ENCODE results near the gene ZNF396. TPM values are rescaled to one million over a fixed set of nuclear protein-coding genes. Genes with fewer than 3 reads are reported as not detected.

The ZNF396 gene
- total and polyA plus RNA-seq, 7 donors = 0.30 to 0.79 (median 0.69) TPM

GRCh38 chr18:35418610-35419009 lies 41.5 kb upstream of the ZNF396 start:
- DNase-seq (no peak), ATAC-seq (no peak)
- Histone ChIP-seq H3K27ac (no peak overlapping the region), H3K27me3 (ENCODE audit: insufficient read depth in 3 of 3, low read length in 2 of 3) (no peaks in the 10 kb centered on the region), H3K36me3 (ENCODE audit: insufficient read depth in 1 of 2, low read depth in 1 of 2) (no peaks in the 10 kb centered on the region), H3K4me3 (no peak overlapping the region), H3K4me1 (no peaks in the 10 kb centered on the region), H3K9me3 (peaks cover 12% of the 10 kb centered on the region)
- WGBS, 3 donors = 73 to 80% (median 76%) methylated on average over 4 of the region's 4 CpGs
- no peak for TF ChIP-seq CTCF (IDR thresholded peaks at IDR 0.05)
- intact Hi-C loops (cut with DNase I) = no loop called here

GRCh38 chr18:35417223-35417622 lies 40.1 kb upstream of the ZNF396 start:
- H3K27me3 ChIP-seq (ENCODE audit: insufficient read depth in 3 of 3, low read length in 2 of 3) = no peaks in the 10 kb centered on the region
- 60 to 74% (median 62%) methylated on average over 1 of the region's 1 CpG for WGBS, 3 donors

GRCh38 chr18:35415511-35416073 lies 38.5 kb upstream of the ZNF396 start:
- Histone ChIP-seq H3K4me1 (no peaks in the 10 kb centered on the region), H3K36me3 (ENCODE audit: insufficient read depth in 1 of 2, low read depth in 1 of 2) (no peaks in the 10 kb centered on the region), H3K27ac (no peak overlapping the region), H3K4me3 (no peak overlapping the region), H3K9me3 (peaks cover 12% of the 10 kb centered on the region), H3K27me3 (ENCODE audit: insufficient read depth in 3 of 3, low read length in 2 of 3) (no peaks in the 10 kb centered on the region)
- DNase-seq = no peak
- 62 to 67% (median 63%) methylated on average over 5 of the region's 5 CpGs for WGBS, 3 donors
- ATAC-seq = no peak
- intact Hi-C loops (cut with DNase I) = no loop called here
- no peak for TF ChIP-seq CTCF (IDR thresholded peaks at IDR 0.05)

More at GRCh38 chr18:35417223-35417622, 40.1 kb upstream of the ZNF396 start:
- Histone ChIP-seq H3K27ac (no peak overlapping the region), H3K4me3 (no peak overlapping the region), H3K36me3 (ENCODE audit: insufficient read depth in 1 of 2, low read depth in 1 of 2) (no peaks in the 10 kb centered on the region), H3K4me1 (no peaks in the 10 kb centered on the region), H3K9me3 (peaks cover 12% of the 10 kb centered on the region)
- DNase-seq (no peak), ATAC-seq (no peak)
- intact Hi-C loops (cut with DNase I) = no loop called here
- TF ChIP-seq CTCF (IDR thresholded peaks at IDR 0.05) = no peak

- H3K4me3 ChIP-seq = no peak overlapping the region
- H3K4me1 ChIP-seq = no peaks in the 10 kb centered on the region
- TF ChIP-seq CTCF (IDR thresholded peaks at IDR 0.05) = no peak
- no peaks in the 10 kb centered on the region for H3K27me3 ChIP-seq (ENCODE audit: insufficient read depth in 3 of 3, low read length in 2 of 3)
- H3K27ac ChIP-seq = no peak overlapping the region
- H3K36me3 ChIP-seq (ENCODE audit: insufficient read depth in 1 of 2, low read depth in 1 of 2) = no peaks in the 10 kb centered on the region
- WGBS, 3 donors = 40 to 63% (median 54%) methylated on average over 2 of the region's 2 CpGs
- intact Hi-C loops (cut with DNase I) = no loop called here
- DNase-seq = no peak
- no peak for ATAC-seq
- no peaks in the 10 kb centered on the region for H3K9me3 ChIP-seq
Measured at GRCh38 chr18:35413163-35413511, 36.0 kb upstream of the ZNF396 start.
